K562 (cell line): Measurements from ENCODE around the gene SOX6. TPM values are rescaled to one million over a fixed set of nuclear protein-coding genes. Genes with fewer than 3 reads are reported as not detected.

Source experiments
- ATAC-seq: fragments of 200-7000 bp; cut with Tn5 transposase; 3 replicates; pipeline ENCODE4 v1.9.1; 2020; ENCODE audit warnings: moderate library complexity
- BruUV-seq: library from RNA; stranded (reverse); fragments of 400-500 nt; replicated peaks from 2 replicates; lab custom pipeline; 2021; lab: Mats Ljungman, UMichigan
- CTCF ChIA-PET: fragments of 300-600 bp; formaldehyde crosslinking; extraction: SDS; loops from one replicate; lab custom pipeline; 2021; ENCODE audit warnings: low intra/inter-chr PET ratio; lab: Yijun Ruan, JAX
- POLR2A ChIA-PET: fragments of 300-600, 350-650 bp; sonication (Branson Sonifier 250); formaldehyde crosslinking; extraction: SDS; loops from one replicate; lab custom pipeline; 2021; ENCODE audit warnings: antibody characterized with exemption, inconsistent platforms; lab: Yijun Ruan, JAX
- DNase-seq, 4 experiments: peaks; one replicate each; pipeline versions ENCODE4 v3.0.0 to v3.0.0-alpha.2; 2011 to 2018; ENCODE audit warnings: low spot score in 3 of 4, mixed read lengths in 3 of 4; ENCODE audit errors: extremely low read depth in 1 of 4
- FAIRE-seq: peaks from 2 replicates; lab custom pipeline; 2011; peaks lifted over from hg19 to GRCh38; lab: Jason Lieb, UNC
- H2AFZ ChIP-seq: 2 replicates; pipeline ENCODE4 v1.6.0; 2011; ENCODE audit warnings: low read depth, low read length, control low read depth, inconsistent platforms
- H3K27ac ChIP-seq: fragments of 200-600 bp; 3 replicates; pipeline ENCODE4 v1.8.0; 2011; ENCODE audit warnings: low read depth, mild to moderate bottlenecking, control low read depth, inconsistent platforms, low read length, moderate library complexity, mixed read lengths; ENCODE audit errors: extremely low read depth
- H3K27me3 ChIP-seq, 2 experiments: fragments of 300-600 bp in 1 of 2; 2 replicates in 1 of 2; 3 replicates in 1 of 2; pipeline versions ENCODE4 v1.6.0 to v1.8.0; 2011; ENCODE audit warnings: inconsistent platforms in 2 of 2, low read length in 2 of 2, mild to moderate bottlenecking in 1 of 2, mixed read lengths in 1 of 2, moderate library complexity in 1 of 2; ENCODE audit not compliant: control insufficient read depth in 2 of 2, insufficient read depth in 2 of 2
- H3K36me3 ChIP-seq: fragments of 300-600 bp; 3 replicates; pipeline ENCODE4 v1.8.0; 2011; ENCODE audit warnings: mild to moderate bottlenecking, low read length, inconsistent platforms; ENCODE audit not compliant: control insufficient read depth, insufficient read depth
- H3K4me1 ChIP-seq, 2 experiments: fragments of 200-600 bp in 1 of 2; replicated peaks in 1 of 2; 2 replicates in 1 of 2; 3 replicates in 1 of 2; pipeline versions ENCODE4 v1.5.1 to v1.8.0; 2011; ENCODE audit warnings: inconsistent platforms in 2 of 2, low read length in 2 of 2, mild to moderate bottlenecking in 1 of 2, mixed read lengths in 1 of 2, moderate library complexity in 1 of 2; ENCODE audit not compliant: control insufficient read depth in 2 of 2, insufficient read depth in 2 of 2
- H3K4me2 ChIP-seq: 2 replicates; pipeline ENCODE4 v1.6.1; 2011; ENCODE audit warnings: low read length, control low read depth, inconsistent platforms, mixed read lengths; ENCODE audit not compliant: insufficient read depth
- H3K4me3 ChIP-seq: fragments of 200-600 bp; sonication (generic), shearing (Covaris generic); 2 replicates; pipeline ENCODE4 v1.5.1; 2016; ENCODE audit warnings: control low read depth, inconsistent platforms
- H3K79me2 ChIP-seq: fragments of 200-600 bp; 3 replicates; pipeline ENCODE4 v1.8.0; 2011; ENCODE audit warnings: low read length, inconsistent platforms; ENCODE audit not compliant: control insufficient read depth, insufficient read depth
- H3K9ac ChIP-seq, 2 experiments: 2 replicates each; pipeline versions ENCODE4 v1.6.0 to v1.6.1; 2011; ENCODE audit warnings: low read depth in 2 of 2, low read length in 2 of 2, control low read depth in 1 of 2, inconsistent platforms in 1 of 2, mild to moderate bottlenecking in 1 of 2, mixed read lengths in 1 of 2; ENCODE audit not compliant: insufficient read depth in 1 of 2
- H3K9me1 ChIP-seq: one replicate; pipeline ENCODE4 v1.6.0; 2011; ENCODE audit warnings: inconsistent platforms, mild to moderate bottlenecking, low read length, moderate library complexity; ENCODE audit not compliant: control insufficient read depth, insufficient read depth
- H3K9me3 ChIP-seq: replicated peaks from 2 replicates; pipeline ENCODE4 v1.5.1; 2011; ENCODE audit warnings: low read depth, low read length, inconsistent platforms; ENCODE audit not compliant: control insufficient read depth, insufficient read depth
- H4K20me1 ChIP-seq: replicated peaks from 2 replicates; pipeline ENCODE4 v1.6.1; 2011; ENCODE audit warnings: low read length, inconsistent platforms, mixed read lengths; ENCODE audit not compliant: control insufficient read depth, insufficient read depth
- CBFA2T3 ChIP-seq: fragments of 450-650 bp; IDR thresholded peaks from 2 replicates; pipeline ENCODE4 v1.6.1; 2017
- DACH1 ChIP-seq: fragments of 450-650 bp; IDR thresholded peaks from 2 replicates; pipeline ENCODE4 v1.6.1; 2018; ENCODE audit not compliant: partially characterized antibody
- NR1H2 ChIP-seq: sonication (generic); formaldehyde crosslinking; IDR thresholded peaks from 2 replicates; pipeline ENCODE4 v1.4.0; 2020; ENCODE audit warnings: mild to moderate bottlenecking, missing genetic modification reagents
- POLR3G ChIP-seq: IDR thresholded peaks from 2 replicates; pipeline ENCODE4 v1.6.1; 2011; ENCODE audit not compliant: insufficient read length, insufficient replicate concordance; ENCODE audit errors: extremely low read depth
- TAL1 ChIP-seq: fragments of 450-650 bp; IDR thresholded peaks from 2 replicates; pipeline ENCODE4 v1.6.1; 2016; ENCODE audit warnings: mild to moderate bottlenecking
- TEAD4 ChIP-seq, 2 experiments: sonication (generic) in 1 of 2; formaldehyde crosslinking in 1 of 2; IDR thresholded peaks; 2 replicates each; pipeline versions ENCODE4 v1.6.1 to v1.8.0; 2012 to 2022; ENCODE audit warnings: borderline replicate concordance in 1 of 2, inconsistent platforms in 1 of 2, low read length in 1 of 2, mild to moderate bottlenecking in 1 of 2, missing genetic modification reagents in 1 of 2
- WGBS: fragments of 100-300 bp; shearing (Covaris generic); methylation state at CpG from one replicate; pipeline ENCODE4 v1.1.6; 2016; ENCODE audit warnings: low coverage, mixed read lengths; ENCODE audit not compliant: insufficient coverage; ENCODE audit errors: missing lambda C conversion rate; 5-methylcytosine and 5-hydroxymethylcytosine counted together
- in situ Hi-C: fragments of 300-500 bp; cut with MboI; formaldehyde crosslinking; loops from 4 replicates; pipeline ENCODE4 v1.15.0; 2018; ENCODE audit warnings: inconsistent platforms, mixed read lengths
- intact Hi-C: fragments of 100-400 bp; cut with micrococcal nuclease; formaldehyde crosslinking; loops from 2 replicates; pipeline ENCODE4 v1.14.2; 2022
- polyA plus RNA-seq, 8 experiments: library from polyadenylated mRNA; depleted of rRNA in 4 of 8; stranded (reverse) in 5 of 8; unstranded in 3 of 8; fragments of >200 nt; fragmentation: Nextera tagmentation in 2 of 8; fragmentation: Illumina TruSeq in 1 of 8; extraction: Ambion mirVana in 2 of 8; extraction: Trizol in 1 of 8; gene quantifications; 2 replicates each; pipeline versions ENCODE4 v1.2.1 to v1.2.3, GENCODE V29; 2011 to 2014; ENCODE audit warnings: inconsistent platforms in 1 of 8, missing spikeins in 1 of 8
- total RNA-seq, 7 experiments: library from RNA; depleted of rRNA in 6 of 7; stranded (reverse); fragments of >200 nt in 6 of 7; fragmentation: Illumina TruSeq in 2 of 7; extraction: Trizol in 2 of 7; gene quantifications; 2 replicates each; pipeline versions ENCODE4 v1.2.1 to v1.2.3, GENCODE V29; 2011 to 2021; ENCODE audit warnings: low replicate concordance in 1 of 7
- TF ChIP-seq, protein P1 (sequence below): fragments of 450-650 bp; IDR thresholded peaks from 2 replicates; pipeline ENCODE4 v1.6.1; 2017; ENCODE audit warnings: antibody characterized with exemption, mild to moderate bottlenecking
- TF ChIP-seq, protein P2 (sequence below): sonication (generic); formaldehyde crosslinking; IDR thresholded peaks from 2 replicates; pipeline ENCODE4 v1.8.0; 2023; ENCODE audit warnings: mild to moderate bottlenecking, missing genetic modification reagents
- TF ChIP-seq, protein P3 (sequence below): IDR thresholded peaks from 2 replicates; pipeline ENCODE4 v1.6.1; 2012; ENCODE audit warnings: low read depth, low read length, improper control_type of control experiment, borderline replicate concordance

Gene SOX6
- total and polyA plus RNA-seq, 9 of the 15 experiments (the other 6 are each of a cell fraction or from before 2014, with no cell fraction given) = 0.89 to 8.7 (median 5.7) TPM

DNA sequence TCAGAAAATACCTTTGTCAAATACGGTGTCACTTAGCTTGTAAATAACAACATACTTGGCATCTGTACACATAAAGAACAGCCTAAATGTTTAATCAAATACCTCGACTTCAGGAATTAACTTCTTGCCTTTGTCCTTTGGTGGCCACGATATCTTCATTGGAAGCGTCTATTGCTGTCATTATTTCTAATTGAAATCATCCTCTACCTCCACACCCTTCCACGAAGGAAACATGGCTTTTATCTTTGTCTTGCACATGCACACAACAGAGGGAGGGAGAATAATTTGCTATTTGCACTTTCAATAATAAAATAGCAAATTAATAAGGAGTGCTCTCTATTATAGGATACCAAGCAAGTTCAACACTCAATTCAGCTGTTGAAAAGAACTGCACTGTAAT is 25.8 kb upstream of the SOX6 start:
- H3K79me2 ChIP-seq = peaks cover 6% of the 10 kb centered on the region; the same call in 1 of the 3 replicates
- 5% methylated on average over 5 of the region's 5 CpGs for WGBS
- FAIRE-seq (no peak), DNase-seq (peak in 1 of 4 experiments; percentile 41), ATAC-seq (peak; percentile 47)
- H3K4me2 ChIP-seq = peak overlapping the region; percentile 54
- peak overlapping the region; percentile 81 for H2AFZ ChIP-seq
- peak overlapping the region in 1 of 2 experiments; percentile 51; a peak in 2 of 4 replicates for H3K9ac ChIP-seq
- TF ChIP-seq POLR3G (no peak), DACH1 (peak; percentile 54), TEAD4 (IDR thresholded peaks at IDR 0.05; ENCODE audit: low read length) (peak; percentile 35; the same call in 1 of the 2 replicates), TEAD4 (CRISPR knock-in tag; IDR thresholded peaks at IDR 0.05; ENCODE audit: borderline replicate concordance) (no peak), TAL1 (peak; percentile 33; the same call in 1 of the 2 replicates), NR1H2 (no peak), CBFA2T3 (0 out of 2 replicates have a peak, but pooled peaks have one; percentile 24)
- TF ChIP-seq, protein P1, sequence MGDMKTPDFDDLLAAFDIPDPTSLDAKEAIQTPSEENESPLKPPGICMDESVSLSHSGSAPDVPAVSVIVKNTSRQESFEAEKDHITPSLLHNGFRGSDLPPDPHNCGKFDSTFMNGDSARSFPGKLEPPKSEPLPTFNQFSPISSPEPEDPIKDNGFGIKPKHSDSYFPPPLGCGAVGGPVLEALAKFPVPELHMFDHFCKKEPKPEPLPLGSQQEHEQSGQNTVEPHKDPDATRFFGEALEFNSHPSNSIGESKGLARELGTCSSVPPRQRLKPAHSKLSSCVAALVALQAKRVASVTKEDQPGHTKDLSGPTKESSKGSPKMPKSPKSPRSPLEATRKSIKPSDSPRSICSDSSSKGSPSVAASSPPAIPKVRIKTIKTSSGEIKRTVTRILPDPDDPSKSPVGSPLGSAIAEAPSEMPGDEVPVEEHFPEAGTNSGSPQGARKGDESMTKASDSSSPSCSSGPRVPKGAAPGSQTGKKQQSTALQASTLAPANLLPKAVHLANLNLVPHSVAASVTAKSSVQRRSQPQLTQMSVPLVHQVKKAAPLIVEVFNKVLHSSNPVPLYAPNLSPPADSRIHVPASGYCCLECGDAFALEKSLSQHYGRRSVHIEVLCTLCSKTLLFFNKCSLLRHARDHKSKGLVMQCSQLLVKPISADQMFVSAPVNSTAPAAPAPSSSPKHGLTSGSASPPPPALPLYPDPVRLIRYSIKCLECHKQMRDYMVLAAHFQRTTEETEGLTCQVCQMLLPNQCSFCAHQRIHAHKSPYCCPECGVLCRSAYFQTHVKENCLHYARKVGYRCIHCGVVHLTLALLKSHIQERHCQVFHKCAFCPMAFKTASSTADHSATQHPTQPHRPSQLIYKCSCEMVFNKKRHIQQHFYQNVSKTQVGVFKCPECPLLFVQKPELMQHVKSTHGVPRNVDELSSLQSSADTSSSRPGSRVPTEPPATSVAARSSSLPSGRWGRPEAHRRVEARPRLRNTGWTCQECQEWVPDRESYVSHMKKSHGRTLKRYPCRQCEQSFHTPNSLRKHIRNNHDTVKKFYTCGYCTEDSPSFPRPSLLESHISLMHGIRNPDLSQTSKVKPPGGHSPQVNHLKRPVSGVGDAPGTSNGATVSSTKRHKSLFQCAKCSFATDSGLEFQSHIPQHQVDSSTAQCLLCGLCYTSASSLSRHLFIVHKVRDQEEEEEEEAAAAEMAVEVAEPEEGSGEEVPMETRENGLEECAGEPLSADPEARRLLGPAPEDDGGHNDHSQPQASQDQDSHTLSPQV = peak; percentile 20; the same call in 1 of the 2 replicates
- TF ChIP-seq, protein P2, sequence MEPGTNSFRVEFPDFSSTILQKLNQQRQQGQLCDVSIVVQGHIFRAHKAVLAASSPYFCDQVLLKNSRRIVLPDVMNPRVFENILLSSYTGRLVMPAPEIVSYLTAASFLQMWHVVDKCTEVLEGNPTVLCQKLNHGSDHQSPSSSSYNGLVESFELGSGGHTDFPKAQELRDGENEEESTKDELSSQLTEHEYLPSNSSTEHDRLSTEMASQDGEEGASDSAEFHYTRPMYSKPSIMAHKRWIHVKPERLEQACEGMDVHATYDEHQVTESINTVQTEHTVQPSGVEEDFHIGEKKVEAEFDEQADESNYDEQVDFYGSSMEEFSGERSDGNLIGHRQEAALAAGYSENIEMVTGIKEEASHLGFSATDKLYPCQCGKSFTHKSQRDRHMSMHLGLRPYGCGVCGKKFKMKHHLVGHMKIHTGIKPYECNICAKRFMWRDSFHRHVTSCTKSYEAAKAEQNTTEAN (CRISPR knock-in tag) = no peak
- TF ChIP-seq, protein P3, sequence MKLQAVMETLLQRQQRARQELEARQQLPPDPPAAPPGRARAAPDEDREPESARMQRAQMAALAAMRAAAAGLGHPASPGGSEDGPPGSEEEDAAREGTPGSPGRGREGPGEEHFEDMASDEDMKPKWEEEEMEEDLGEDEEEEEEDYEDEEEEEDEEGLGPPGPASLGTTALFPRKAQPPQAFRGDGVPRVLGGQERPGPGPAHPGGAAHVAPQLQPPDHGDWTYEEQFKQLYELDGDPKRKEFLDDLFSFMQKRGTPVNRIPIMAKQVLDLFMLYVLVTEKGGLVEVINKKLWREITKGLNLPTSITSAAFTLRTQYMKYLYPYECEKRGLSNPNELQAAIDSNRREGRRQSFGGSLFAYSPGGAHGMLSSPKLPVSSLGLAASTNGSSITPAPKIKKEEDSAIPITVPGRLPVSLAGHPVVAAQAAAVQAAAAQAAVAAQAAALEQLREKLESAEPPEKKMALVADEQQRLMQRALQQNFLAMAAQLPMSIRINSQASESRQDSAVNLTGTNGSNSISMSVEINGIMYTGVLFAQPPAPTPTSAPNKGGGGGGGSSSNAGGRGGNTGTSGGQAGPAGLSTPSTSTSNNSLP = 0 out of 2 replicates have a peak, but pooled peaks have one; percentile 64
- H3K36me3 ChIP-seq = no peaks in the 10 kb centered on the region
- H3K9me1 ChIP-seq = no peaks in the 10 kb centered on the region
- no peaks in the 10 kb centered on the region for H3K9me3 ChIP-seq
- ChIA-PET POLR2A (interaction anchor here (0.8 to 1.0 kb wide), 2 partner anchors 14 to 223 kb away, joined by 4 read pairs; no protein-coding TSS in a partner anchor), CTCF (no interaction called here)
- H3K27me3 ChIP-seq = no peaks in the 10 kb centered on the region
- peaks cover 0 to 15% of the 10 kb centered on the region in 2 experiments; a peak in 3 of 5 replicates for H3K4me1 ChIP-seq
- intact Hi-C loops = loop anchor here (5.0 to 10.0 kb wide), 2 partner anchors 63 to 220 kb away; no protein-coding TSS in a partner anchor
- H3K27ac ChIP-seq = peak overlapping the region; percentile 62
- in situ Hi-C loops = no loop called here
- BruUV-seq = no TSS peak
- no peak overlapping the region for H3K4me3 ChIP-seq
- H4K20me1 ChIP-seq = no peaks in the 10 kb centered on the region
